Uterus (tissue), 2 donors: Measurements from ENCODE around the gene ABI2.

Experiments used
- CTCF ChIP-seq, 4 experiments: fragments of 200-600 bp in 2 of 4; fragments of 450-650 bp in 2 of 4; sonication (generic) in 2 of 4; IDR thresholded peaks; one replicate each; pipeline ENCODE4 v1.5.1; 2016 to 2019; ENCODE audit warnings: antibody characterized with exemption in 4 of 4, mild to moderate bottlenecking in 2 of 4, moderate library complexity in 1 of 4
- POLR2A ChIP-seq, 2 donors: fragments of 450-650 bp; IDR thresholded peaks; one replicate each; pipeline ENCODE4 v1.6.1; 2016; ENCODE audit warnings: antibody characterized with exemption in 2 of 2, mild to moderate bottlenecking in 1 of 2, moderate library complexity in 1 of 2

- TF ChIP-seq CTCF (IDR thresholded peaks at IDR 0.05) (no peak), POLR2A (IDR thresholded peaks at IDR 0.05) (no peak)
Observed at GRCh38 chr2:203489531-203489930, 161.3 kb downstream of the ABI2 start.
